ENCODE results near the gene PDHB. TPM values are rescaled to one million over a fixed set of nuclear protein-coding genes. Genes with fewer than 3 reads are reported as not detected.

PDHB gene
- total and polyA plus RNA-seq, 2 of the 13 experiments (the other 11 are each of a cell fraction or from before 2014, with no cell fraction given), result 108 to 153 TPM

GRCh38 chr3:58463181-58463941 lies 29.7 kb upstream of the PDHB start:
- no TSS peak for BruUV-seq (replicated peaks)
- ChIA-PET CTCF (ENCODE audit: low intra/inter-chr PET ratio, low total read pairs) (interaction anchor here (1.0 to 1.9 kb wide), 4 partner anchors 28 to 167 kb away, joined by 3 to 12 read pairs (median 6); partner anchors contain the start of gene KCTD6), POLR2A (interaction anchor here (0.8 to 1.2 kb wide), 3 partner anchors 11 to 74 kb away, joined by 3 to 5 read pairs (median 4); partner anchors contain the start of gene ACOX2)
- Histone ChIP-seq H3K79me2 (ENCODE audit: insufficient read depth, low read length) (no peaks in the 10 kb centered on the region), H3K9me3 (ENCODE audit: low read length) (no peaks in the 10 kb centered on the region), H4K20me1 (ENCODE audit: insufficient read depth, low read length) (no peaks in the 10 kb centered on the region), H3K4me1 (ENCODE audit: insufficient read depth, low read length) (peaks cover 29% of the 10 kb centered on the region), H3K36me3 (replicated peaks in 1 of 2; ENCODE audit: control insufficient read depth in 1 of 2, insufficient read depth in 2 of 2, low read length in 2 of 2) (no peaks in the 10 kb centered on the region), H3K4me2 (ENCODE audit: low read depth, low read length) (peak overlapping the region; percentile 87), H2AFZ (ENCODE audit: low read length) (peak overlapping the region; percentile 43), H3K9ac (ENCODE audit: insufficient read depth, low read depth, low read length) (peak overlapping the region; percentile 60), H3K27me3 (ENCODE audit: control insufficient read depth in 1 of 2, insufficient read depth in 2 of 2, low read length in 2 of 2) (no peaks in the 10 kb centered on the region), H3K27ac (ENCODE audit: extremely low read length, insufficient read depth, low read length) (peak overlapping the region; percentile 82), H3K4me3 (replicated peaks in 1 of 3; ENCODE audit: insufficient read depth in 1 of 3, low read depth in 2 of 3, low read length in 3 of 3) (peak overlapping the region; percentile 44 to 55 (median 54))
- WGBS (ENCODE audit: low lambda C conversion rate), result under 1% methylated on average over 18 of the region's 18 CpGs
- ATAC-seq (peak; percentile 95), FAIRE-seq (peak; percentile 80), DNase-seq (ENCODE audit: low spot score) (peak; percentile 70)
- intact Hi-C loops (cut with micrococcal nuclease; ENCODE audit: unreplicated experiment) (loop anchor here (1.0 to 2.0 kb wide), 4 partner anchors 11 to 69 kb away; no protein-coding TSS in a partner anchor), in situ Hi-C loops (cut with HindIII; ENCODE audit: extremely low pct_ligation_motif_present, low pct_unique_long_range_greater_than_20kb) (no loop called here)
- TF ChIP-seq SUZ12 (IDR thresholded peaks at IDR 0.05; ENCODE audit: low read depth, low read length), result no peak
- no peak for TF ChIP-seq NFIB (CRISPR knock-in tag; IDR thresholded peaks at IDR 0.05; ENCODE audit: borderline replicate concordance)
- no peak; the same call in 1 of the 2 replicates for TF ChIP-seq REPIN1 (CRISPR knock-in tag; IDR thresholded peaks at IDR 0.05; ENCODE audit: borderline replicate concordance, low read depth)
- TF ChIP-seq ZNF777 (CRISPR knock-in tag; IDR thresholded peaks at IDR 0.05), result no peak
- TF ChIP-seq SMARCC2 (IDR thresholded peaks at IDR 0.05), result no peak
- TF ChIP-seq CHD2 (IDR thresholded peaks at IDR 0.05; ENCODE audit: low read depth, low read length), result no peak
- TF ChIP-seq RNF2 (conservative IDR thresholded peaks at IDR 0.05; ENCODE audit: low read depth), result no peak
- TF ChIP-seq POLR2AphosphoS2 (IDR thresholded peaks at IDR 0.05; ENCODE audit: low read depth, low read length), result no peak
- 0 out of 2 replicates have a peak, but pooled peaks have one; percentile 10 for TF ChIP-seq PHF20 (CRISPR knock-in tag; IDR thresholded peaks at IDR 0.05)
- TF ChIP-seq PRDM15 (CRISPR knock-in tag; IDR thresholded peaks at IDR 0.05), result no peak
- no peak for TF ChIP-seq HNRNPH1 (optimal IDR thresholded peaks at IDR 0.05; ENCODE audit: low read depth, low read length)
- TF ChIP-seq HMGXB3 (CRISPR knock-in tag; IDR thresholded peaks at IDR 0.05; ENCODE audit: borderline replicate concordance), result 0 out of 2 replicates have a peak, but pooled peaks have one; percentile 21

All from HepG2 (cell line).